B cell (primary cell): ENCODE measurements around the gene SMC3.

ENCODE experiments used
- EZH2 ChIP-seq: IDR thresholded peaks from 2 replicates; pipeline ENCODE4 v1.6.1; 2012; ENCODE audit warnings: borderline replicate concordance, low read depth, mild to moderate bottlenecking, moderate library complexity, low read length; ENCODE audit not compliant: insufficient read depth, poor library complexity, severe bottlenecking
- TF ChIP-seq, protein P1 (sequence below): fragments of 200-600 bp; IDR thresholded peaks from one replicate; pipeline ENCODE4 v1.8.0; 2022; ENCODE audit warnings: antibody characterized with exemption, mild to moderate bottlenecking

DNA sequence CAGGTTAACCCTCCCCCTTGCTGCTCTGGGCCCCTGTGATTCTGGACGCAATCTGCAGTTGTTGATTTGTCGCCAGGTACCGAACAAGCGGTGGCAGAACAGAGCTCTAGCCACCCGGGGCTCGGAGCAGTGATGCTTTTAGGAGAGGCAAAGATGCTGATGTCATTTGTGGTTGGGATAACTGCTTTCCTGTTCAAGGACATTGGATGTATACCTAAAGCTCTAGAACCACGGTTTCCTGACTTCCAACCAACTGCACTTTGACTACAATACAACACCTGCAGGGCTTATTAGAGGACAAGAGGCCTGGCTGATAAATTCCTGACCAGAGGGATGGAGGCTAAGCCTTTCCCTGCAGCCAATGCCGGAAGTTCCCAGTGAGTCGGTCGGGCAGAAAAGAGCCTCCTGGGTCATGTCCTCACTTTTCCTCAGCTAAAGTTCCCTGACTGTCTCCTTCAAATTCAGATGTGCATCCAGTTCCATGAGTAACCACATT lies 70.1 kb downstream of the SMC3 start:
- TF ChIP-seq, protein P1, sequence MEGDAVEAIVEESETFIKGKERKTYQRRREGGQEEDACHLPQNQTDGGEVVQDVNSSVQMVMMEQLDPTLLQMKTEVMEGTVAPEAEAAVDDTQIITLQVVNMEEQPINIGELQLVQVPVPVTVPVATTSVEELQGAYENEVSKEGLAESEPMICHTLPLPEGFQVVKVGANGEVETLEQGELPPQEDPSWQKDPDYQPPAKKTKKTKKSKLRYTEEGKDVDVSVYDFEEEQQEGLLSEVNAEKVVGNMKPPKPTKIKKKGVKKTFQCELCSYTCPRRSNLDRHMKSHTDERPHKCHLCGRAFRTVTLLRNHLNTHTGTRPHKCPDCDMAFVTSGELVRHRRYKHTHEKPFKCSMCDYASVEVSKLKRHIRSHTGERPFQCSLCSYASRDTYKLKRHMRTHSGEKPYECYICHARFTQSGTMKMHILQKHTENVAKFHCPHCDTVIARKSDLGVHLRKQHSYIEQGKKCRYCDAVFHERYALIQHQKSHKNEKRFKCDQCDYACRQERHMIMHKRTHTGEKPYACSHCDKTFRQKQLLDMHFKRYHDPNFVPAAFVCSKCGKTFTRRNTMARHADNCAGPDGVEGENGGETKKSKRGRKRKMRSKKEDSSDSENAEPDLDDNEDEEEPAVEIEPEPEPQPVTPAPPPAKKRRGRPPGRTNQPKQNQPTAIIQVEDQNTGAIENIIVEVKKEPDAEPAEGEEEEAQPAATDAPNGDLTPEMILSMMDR, result no peak
- no peak for TF ChIP-seq EZH2
